Glutamatergic neuron (in vitro differentiated cells): ENCODE data around the gene GIGYF2. TPM values are rescaled to one million over a fixed set of nuclear protein-coding genes. Genes with fewer than 3 reads are reported as not detected.
A peak's percentile ranks its signal among the peaks of the same experiment; 100 is the strongest.

Experiments used
- DNase-seq: peaks from one replicate; pipeline ENCODE4 v3.0.0; 2022
- H3K27ac Mint-ChIP-seq: one replicate; pipeline ENCODE4 v1.8.0; 2020; ENCODE audit warnings: mild to moderate bottlenecking, mixed read lengths, inconsistent platforms; ENCODE audit not compliant: unreplicated experiment
- H3K27me3 Mint-ChIP-seq: one replicate; pipeline ENCODE4 v1.8.0; 2020; ENCODE audit warnings: mild to moderate bottlenecking, moderate library complexity, mixed read lengths, inconsistent platforms; ENCODE audit not compliant: unreplicated experiment
- H3K36me3 Mint-ChIP-seq: one replicate; pipeline ENCODE4 v1.8.0; 2020; ENCODE audit warnings: mild to moderate bottlenecking, mixed read lengths, inconsistent platforms; ENCODE audit not compliant: unreplicated experiment
- H3K4me1 Mint-ChIP-seq: one replicate; pipeline ENCODE4 v1.8.0; 2020; ENCODE audit warnings: mild to moderate bottlenecking, low read depth, mixed read lengths, inconsistent platforms; ENCODE audit not compliant: unreplicated experiment
- H3K4me3 Mint-ChIP-seq: one replicate; pipeline ENCODE4 v1.8.0; 2020; ENCODE audit warnings: mild to moderate bottlenecking, mixed read lengths, inconsistent platforms; ENCODE audit not compliant: unreplicated experiment
- H3K9me3 Mint-ChIP-seq: one replicate; pipeline ENCODE4 v1.8.0; 2020; ENCODE audit warnings: mild to moderate bottlenecking, moderate library complexity, mixed read lengths, inconsistent platforms; ENCODE audit not compliant: unreplicated experiment
- CTCF ChIP-seq: fragments of 200-600 bp; sonication (generic); IDR thresholded peaks from one replicate; pipeline ENCODE4 v1.5.0; 2021; ENCODE audit not compliant: partially characterized antibody, unreplicated experiment
- total RNA-seq: library from RNA; stranded (reverse); fragmentation: NEBNext Ultra II Directional; extraction: Animal tissue kit (Norgen Biotek cat#: 25700); gene quantifications from one replicate; pipeline ENCODE4 v1.2.1, GENCODE V29; 2021; ENCODE audit not compliant: unreplicated experiment

Gene GIGYF2
- total RNA-seq, 1 donor from 2014 or later: 91.7 TPM

GRCh38 chr2:232897598-232898408 is 200.7 kb downstream of the GIGYF2 start:
- H3K4me1 Mint-ChIP-seq: no peaks in the 10 kb centered on the region
- no peak overlapping the region for H3K4me3 Mint-ChIP-seq
- no peaks in the 10 kb centered on the region for H3K9me3 Mint-ChIP-seq
- H3K36me3 Mint-ChIP-seq: no peaks in the 10 kb centered on the region
- peaks cover 1% of the 10 kb centered on the region for H3K27me3 Mint-ChIP-seq
- no peak for TF ChIP-seq CTCF
- H3K27ac Mint-ChIP-seq: no peak overlapping the region
- DNase-seq: no peak

GRCh38 chr2:232898592-232899543 is 201.7 kb downstream of the GIGYF2 start:
- Mint-ChIP-seq H3K27ac (no peak overlapping the region), H3K36me3 (no peaks in the 10 kb centered on the region), H3K9me3 (no peaks in the 10 kb centered on the region), H3K4me3 (no peak overlapping the region), H3K4me1 (no peaks in the 10 kb centered on the region), H3K27me3 (peaks cover 1% of the 10 kb centered on the region)
- DNase-seq: no peak
- no peak for TF ChIP-seq CTCF

GRCh38 chr2:232900811-232901735 is 203.9 kb downstream of the GIGYF2 start:
- Mint-ChIP-seq H3K4me1 (no peaks in the 10 kb centered on the region), H3K4me3 (no peak overlapping the region), H3K27ac (peak overlapping the region; percentile 36), H3K27me3 (peaks cover 1% of the 10 kb centered on the region), H3K36me3 (no peaks in the 10 kb centered on the region), H3K9me3 (no peaks in the 10 kb centered on the region)
- no peak for DNase-seq
- no peak for TF ChIP-seq CTCF

GRCh38 chr2:232901736-232902578 is 204.8 kb downstream of the GIGYF2 start:
- peaks cover 1% of the 10 kb centered on the region for H3K27me3 Mint-ChIP-seq
- TF ChIP-seq CTCF: no peak
- no peak overlapping the region for H3K27ac Mint-ChIP-seq
- no peaks in the 10 kb centered on the region for H3K36me3 Mint-ChIP-seq
- no peak for DNase-seq
- H3K4me1 Mint-ChIP-seq: no peaks in the 10 kb centered on the region
- no peaks in the 10 kb centered on the region for H3K9me3 Mint-ChIP-seq
- no peak overlapping the region for H3K4me3 Mint-ChIP-seq
